Activated CD8-positive, alpha-beta memory T cell treated with anti-CD3 and anti-CD28 coated beads for 36 hours (primary cell): ENCODE data around the gene CLIC3. TPM values are rescaled to one million over a fixed set of nuclear protein-coding genes. Genes with fewer than 3 reads are reported as not detected.
"Not testable (repeated sequence)": the region's sequence is repeated elsewhere in the genome, so short reads cannot be mapped to it uniquely, and the experiment has no call there.

Experiments used
- CTCF ChIA-PET: fragments of 350-600 bp; sonication (Branson Sonifier 250); formaldehyde crosslinking; loops from one replicate; lab custom pipeline; 2021; ENCODE audit warnings: antibody characterized with exemption; lab: Charles Lee
- POLR2A ChIA-PET: fragments of 350-600 bp; sonication (Branson Sonifier 250); formaldehyde crosslinking; loops from one replicate; lab custom pipeline; 2021; ENCODE audit warnings: antibody characterized with exemption; lab: Charles Lee
- total RNA-seq, 2 experiments: library from RNA; stranded (reverse); gene quantifications; one replicate each; pipeline ENCODE4 v1.2.3, GENCODE V29; 2021

The CLIC3 gene
- total RNA-seq, 2 experiments from 2014 or later, result not detected

GRCh38 chr9:137011907-137012675 is 15.7 kb upstream of the CLIC3 start:
- CTCF ChIA-PET, result no interaction called here
- POLR2A ChIA-PET, result no interaction called here

GRCh38 chr9:137011156-137011555 is 14.8 kb upstream of the CLIC3 start:
- ChIA-PET POLR2A (interaction anchor here (0.6 kb wide), 1 partner anchor 24 kb away, joined by 3 read pairs; no protein-coding TSS in a partner anchor), CTCF (interaction anchor here (1.3 to 1.8 kb wide), 2 partner anchors 18 to 23 kb away, joined by 4 to 5 read pairs; no protein-coding TSS in a partner anchor)

- CTCF ChIA-PET, result interaction anchor here (0.9 to 1.8 kb wide), 3 partner anchors 19 to 37 kb away, joined by 3 to 5 read pairs (median 4); no protein-coding TSS in a partner anchor
- POLR2A ChIA-PET, result no interaction called here
Measured at GRCh38 chr9:137009938-137010732, 13.8 kb upstream of the CLIC3 start.

GRCh38 chr9:137009217-137009616 is 12.8 kb upstream of the CLIC3 start:
- ChIA-PET CTCF (interaction anchor here (0.9 kb wide), 1 partner anchor 38 kb away, joined by 3 read pairs; no protein-coding TSS in a partner anchor), POLR2A (no interaction called here)

GRCh38 chr9:137008312-137008711 is 11.9 kb upstream of the CLIC3 start:
- ChIA-PET CTCF (no interaction called here), POLR2A (no interaction called here)

GRCh38 chr9:137007816-137008270 is 11.5 kb upstream of the CLIC3 start:
- CTCF ChIA-PET, result interaction anchor here (1.1 to 3.2 kb wide), 2 partner anchors 27 to 60 kb away, joined by 3 to 10 read pairs; no protein-coding TSS in a partner anchor
- POLR2A ChIA-PET, result no interaction called here

GRCh38 chr9:137007108-137007815 is 10.9 kb upstream of the CLIC3 start:
- ChIA-PET CTCF (interaction anchor here (1.1 to 3.2 kb wide), 3 partner anchors 22 to 59 kb away, joined by 3 to 10 read pairs (median 5); no protein-coding TSS in a partner anchor), POLR2A (interaction anchor here (1.1 kb wide), 1 partner anchor 16 kb away, joined by 4 read pairs; no protein-coding TSS in a partner anchor)

- ChIA-PET CTCF (interaction anchor here (1.1 to 3.2 kb wide), 3 partner anchors 23 to 58 kb away, joined by 3 to 10 read pairs (median 5); no protein-coding TSS in a partner anchor), POLR2A (interaction anchor here (1.1 kb wide), 1 partner anchor 15 kb away, joined by 4 read pairs; no protein-coding TSS in a partner anchor)
Measured at GRCh38 chr9:137006116-137007003, 10.0 kb upstream of the CLIC3 start.

- POLR2A ChIA-PET, result not testable (repeated sequence)
- CTCF ChIA-PET, result interaction anchor here (1.4 to 1.6 kb wide), 2 partner anchors 25 to 31 kb away, joined by 3 read pairs; no protein-coding TSS in a partner anchor
Measured at GRCh38 chr9:137004285-137004684, 7.9 kb upstream of the CLIC3 start.

GRCh38 chr9:137002646-137003041 is 6.3 kb upstream of the CLIC3 start:
- POLR2A ChIA-PET, result no interaction called here
- CTCF ChIA-PET, result interaction anchor here (0.8 to 1.4 kb wide), 6 partner anchors 20 to 44 kb away, joined by 3 to 6 read pairs (median 3); partner anchors contain the start of gene NPDC1

GRCh38 chr9:137001857-137002645 is 5.7 kb upstream of the CLIC3 start:
- POLR2A ChIA-PET, result interaction anchor here (1.0 kb wide), 1 partner anchor 9 kb away, joined by 5 read pairs; the partner anchor contains the start of gene PAXX
- CTCF ChIA-PET, result interaction anchor here (0.7 to 1.4 kb wide), 8 partner anchors 20 to 215 kb away, joined by 3 to 6 read pairs (median 3); partner anchors contain the start of gene NPDC1

- POLR2A ChIA-PET, result interaction anchor here (1.1 to 1.3 kb wide), 2 partner anchors 27 to 29 kb away, joined by 5 read pairs; no protein-coding TSS in a partner anchor
Measured at GRCh38 chr9:137000177-137000930, 4.0 kb upstream of the CLIC3 start.

GRCh38 chr9:136997830-136998234 is 1.5 kb upstream of the CLIC3 start:
- CTCF ChIA-PET, result interaction anchor here (0.6 kb wide), 1 partner anchor 22 kb away, joined by 4 read pairs; no protein-coding TSS in a partner anchor
- POLR2A ChIA-PET, result no interaction called here

More at GRCh38 chr9:137000177-137000930, 4.0 kb upstream of the CLIC3 start:
- CTCF ChIA-PET, result interaction anchor here (0.5 to 3.3 kb wide), 4 partner anchors 25 to 128 kb away, joined by 3 to 30 read pairs (median 12); partner anchors contain the start of gene ABCA2

- CTCF ChIA-PET, result interaction anchor here (0.6 to 2.3 kb wide), 4 partner anchors 22 to 210 kb away, joined by 3 to 13 read pairs (median 6); partner anchors contain the start of gene ABCA2
- POLR2A ChIA-PET, result no interaction called here
Measured at GRCh38 chr9:136997371-136997770, 1.0 kb upstream of the CLIC3 start.

- ChIA-PET CTCF (interaction anchor here (1.0 to 2.3 kb wide), 7 partner anchors 20 to 208 kb away, joined by 3 to 13 read pairs (median 3); partner anchors contain the start of gene ABCA2), POLR2A (interaction anchor here (0.6 to 1.5 kb wide), 2 partner anchors 48 to 198 kb away, joined by 4 to 6 read pairs; no protein-coding TSS in a partner anchor)
Measured at GRCh38 chr9:136995772-136996311, 526 bp downstream of the CLIC3 start.
